ENCODE measurements around the gene KCTD1. TPM values are rescaled to one million over a fixed set of nuclear protein-coding genes. Genes with fewer than 3 reads are reported as not detected.
"Not testable (repeated sequence)": the region's sequence is repeated elsewhere in the genome, so short reads cannot be mapped to it uniquely, and the experiment has no call there.

KCTD1 gene
- total RNA-seq, 1 donor: 18.6 TPM

DNA sequence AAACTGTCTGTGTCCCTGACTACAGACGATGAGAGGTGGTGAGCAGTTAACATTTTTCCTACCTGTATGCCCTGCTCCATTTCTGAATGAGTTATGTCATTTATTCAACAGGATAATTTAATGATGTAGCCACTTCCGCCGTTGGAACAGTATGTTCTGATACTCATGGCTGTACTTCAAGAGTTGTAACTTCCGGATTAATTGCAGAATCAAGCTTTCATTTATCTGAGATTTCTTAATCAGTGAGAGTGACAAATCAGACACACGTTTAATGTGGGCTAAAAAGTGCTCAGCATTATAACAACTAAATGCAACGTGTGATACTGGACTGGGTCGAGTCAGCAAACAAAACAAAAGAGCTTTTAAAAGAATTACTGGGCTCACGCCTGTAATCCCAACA lies 107.7 kb downstream of the KCTD1 start:
- DNase-seq (ENCODE audit: low read depth): peak; percentile 4

DNA sequence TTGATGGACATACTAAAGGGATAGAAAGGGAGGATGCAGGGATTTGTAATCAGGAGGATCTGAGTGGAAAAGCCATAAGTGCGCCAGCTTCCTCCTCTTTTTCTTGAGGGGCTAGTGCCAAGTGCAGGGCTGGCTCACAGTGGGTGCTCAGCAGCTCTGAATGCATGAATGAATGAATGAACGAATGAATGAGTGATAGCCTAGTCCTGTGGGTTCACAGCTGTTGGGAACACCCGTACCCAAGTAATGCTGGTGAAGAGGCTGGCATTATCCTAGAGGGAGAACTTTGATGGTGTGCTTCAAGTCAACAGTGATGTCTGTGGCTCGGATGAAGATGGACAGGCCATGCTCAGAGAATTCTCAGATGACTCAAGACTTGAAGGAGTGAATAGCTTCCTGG lies 108.8 kb downstream of the KCTD1 start:
- DNase-seq (ENCODE audit: low read depth): no peak
- TF ChIP-seq, protein P1, sequence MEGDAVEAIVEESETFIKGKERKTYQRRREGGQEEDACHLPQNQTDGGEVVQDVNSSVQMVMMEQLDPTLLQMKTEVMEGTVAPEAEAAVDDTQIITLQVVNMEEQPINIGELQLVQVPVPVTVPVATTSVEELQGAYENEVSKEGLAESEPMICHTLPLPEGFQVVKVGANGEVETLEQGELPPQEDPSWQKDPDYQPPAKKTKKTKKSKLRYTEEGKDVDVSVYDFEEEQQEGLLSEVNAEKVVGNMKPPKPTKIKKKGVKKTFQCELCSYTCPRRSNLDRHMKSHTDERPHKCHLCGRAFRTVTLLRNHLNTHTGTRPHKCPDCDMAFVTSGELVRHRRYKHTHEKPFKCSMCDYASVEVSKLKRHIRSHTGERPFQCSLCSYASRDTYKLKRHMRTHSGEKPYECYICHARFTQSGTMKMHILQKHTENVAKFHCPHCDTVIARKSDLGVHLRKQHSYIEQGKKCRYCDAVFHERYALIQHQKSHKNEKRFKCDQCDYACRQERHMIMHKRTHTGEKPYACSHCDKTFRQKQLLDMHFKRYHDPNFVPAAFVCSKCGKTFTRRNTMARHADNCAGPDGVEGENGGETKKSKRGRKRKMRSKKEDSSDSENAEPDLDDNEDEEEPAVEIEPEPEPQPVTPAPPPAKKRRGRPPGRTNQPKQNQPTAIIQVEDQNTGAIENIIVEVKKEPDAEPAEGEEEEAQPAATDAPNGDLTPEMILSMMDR (IDR thresholded peaks at IDR 0.05; ENCODE audit: insufficient read depth, low read depth, low read length): no peak
- no peak overlapping the region for H3K4me3 ChIP-seq (ENCODE audit: low read depth, low read length)

More for the DNA sequence above, 107.7 kb downstream of the KCTD1 start:
- TF ChIP-seq, protein P1 (IDR thresholded peaks at IDR 0.05; ENCODE audit: insufficient read depth, low read depth, low read length): no peak
- H3K4me3 ChIP-seq (ENCODE audit: low read depth, low read length): no peak overlapping the region

DNA sequence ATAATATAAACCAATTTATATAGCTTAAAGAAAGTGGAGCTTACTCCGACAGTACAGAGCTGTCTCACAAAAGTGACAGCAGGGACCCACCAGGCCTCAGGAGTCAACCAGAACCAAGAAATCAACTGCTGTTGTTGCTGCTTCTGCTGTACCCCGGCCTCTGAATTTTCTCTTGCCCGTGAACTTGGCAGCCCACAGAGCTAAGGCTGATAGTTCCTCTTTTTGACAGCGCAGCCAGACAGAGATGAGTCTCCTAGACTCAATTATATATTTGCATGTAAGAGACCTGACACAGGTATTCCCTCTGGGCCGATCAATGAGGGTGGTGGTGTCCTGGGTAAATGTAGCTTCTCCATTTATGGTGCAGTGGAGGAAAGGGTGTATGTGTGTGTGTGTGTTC lies 109.4 kb downstream of the KCTD1 start:
- H3K4me3 ChIP-seq (ENCODE audit: low read depth, low read length): no peak overlapping the region
- no peak for DNase-seq (ENCODE audit: low read depth)
- TF ChIP-seq, protein P1 (IDR thresholded peaks at IDR 0.05; ENCODE audit: insufficient read depth, low read depth, low read length): no peak

DNA sequence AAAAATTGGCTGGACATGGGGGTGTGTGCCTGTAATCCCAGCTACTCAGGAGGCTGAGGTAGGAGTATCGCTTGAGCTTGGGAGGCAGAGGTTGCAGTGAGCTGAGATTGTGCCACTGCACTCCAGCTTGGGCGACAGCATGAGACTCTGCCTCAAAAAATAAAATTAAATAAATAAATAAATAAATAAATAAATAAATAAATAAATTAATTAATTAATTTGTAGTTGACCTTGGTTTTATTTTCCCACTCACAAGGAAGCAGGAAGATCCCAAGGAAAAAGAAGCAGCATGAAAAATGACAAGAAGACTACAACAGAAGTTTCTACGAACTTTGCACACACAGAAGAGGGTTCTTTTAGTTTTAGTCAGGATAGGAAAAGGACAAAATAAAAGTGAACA lies 110.7 kb downstream of the KCTD1 start:
- DNase-seq (ENCODE audit: low read depth); H3K4me3 ChIP-seq (ENCODE audit: low read depth, low read length): not testable (repeated sequence)

DNA sequence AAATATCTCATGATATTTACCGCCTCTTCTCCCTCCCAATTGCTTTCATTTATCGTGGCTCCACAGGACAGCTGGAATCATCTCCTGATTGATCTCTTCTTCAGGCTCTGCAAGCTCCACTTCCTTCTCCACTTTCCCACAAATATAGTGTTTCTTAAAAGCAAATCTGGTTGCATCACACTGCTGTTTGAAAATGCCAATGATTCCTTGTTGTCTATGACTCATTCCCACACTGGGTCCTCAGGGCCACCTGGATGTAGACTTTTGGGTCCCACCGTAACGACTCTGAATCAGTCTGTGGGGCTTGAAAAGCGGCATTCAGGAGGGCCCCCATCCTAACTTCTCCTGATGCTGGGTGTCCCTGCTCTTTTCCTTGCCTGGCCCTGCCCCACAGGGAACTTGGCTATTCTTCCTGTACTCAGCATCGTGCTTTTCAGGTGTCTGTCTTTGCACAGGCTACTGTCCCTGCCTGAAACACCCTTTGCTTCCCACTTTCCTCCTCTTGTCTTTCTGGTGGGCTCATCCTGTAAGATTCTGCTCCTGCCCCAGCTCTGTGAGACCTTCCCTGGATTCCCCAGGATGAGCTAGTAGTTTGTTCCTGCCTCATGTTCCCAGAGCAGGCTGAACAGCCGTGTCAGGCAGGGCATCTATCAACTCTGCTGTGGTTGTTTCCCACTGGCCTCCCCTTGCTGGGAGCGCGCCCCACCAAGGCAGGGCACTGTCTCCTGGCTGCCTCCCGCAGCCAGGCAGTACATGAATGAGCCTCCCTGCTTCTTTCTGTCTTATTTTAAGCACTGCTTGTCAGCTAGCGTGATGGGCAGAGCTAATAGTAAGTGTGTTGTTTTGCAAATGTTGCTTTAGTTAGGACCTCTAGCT lies 111.9 kb downstream of the KCTD1 start:
- no peak overlapping the region for H3K4me3 ChIP-seq (ENCODE audit: low read depth, low read length)
- peak; percentile 86 for DNase-seq (ENCODE audit: low read depth)
- TF ChIP-seq, protein P1 (IDR thresholded peaks at IDR 0.05; ENCODE audit: insufficient read depth, low read depth, low read length): no peak

DNA sequence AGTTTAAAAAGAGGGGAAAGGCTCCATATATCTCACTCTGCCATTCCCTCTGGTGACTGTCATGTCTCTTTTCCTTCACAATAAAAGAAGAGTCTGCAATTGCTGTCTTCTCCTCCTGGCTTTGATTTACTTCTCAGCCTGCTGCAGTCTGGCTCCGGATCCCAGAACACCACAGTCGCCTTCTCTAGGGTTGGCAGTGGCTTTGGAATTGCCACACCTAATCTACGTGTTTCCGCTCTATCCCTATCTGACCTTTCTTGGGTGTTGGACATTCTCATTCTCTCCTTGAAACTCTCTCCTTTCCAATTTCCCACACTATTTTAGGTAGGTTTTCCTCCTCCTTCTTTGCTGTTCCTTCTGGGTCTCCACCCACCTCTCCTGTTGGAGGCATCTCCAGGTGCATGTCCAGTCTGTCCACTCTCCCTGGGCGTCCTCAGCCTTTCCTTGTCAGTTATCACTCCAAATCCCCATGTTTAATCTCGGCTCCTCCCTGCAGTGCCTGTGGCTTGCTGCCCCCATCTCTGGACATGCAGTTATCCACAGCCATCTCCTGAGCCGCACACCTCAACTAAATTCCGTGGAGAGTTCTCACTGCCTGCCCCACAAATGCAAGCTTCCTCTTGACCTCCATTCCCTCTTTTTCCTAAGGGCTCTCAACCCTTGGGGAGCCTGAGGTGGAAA lies 112.8 kb downstream of the KCTD1 start:
- H3K4me3 ChIP-seq (ENCODE audit: low read depth, low read length): no peak overlapping the region
- no peak for DNase-seq (ENCODE audit: low read depth)
- TF ChIP-seq, protein P1 (IDR thresholded peaks at IDR 0.05; ENCODE audit: insufficient read depth, low read depth, low read length): no peak

DNA sequence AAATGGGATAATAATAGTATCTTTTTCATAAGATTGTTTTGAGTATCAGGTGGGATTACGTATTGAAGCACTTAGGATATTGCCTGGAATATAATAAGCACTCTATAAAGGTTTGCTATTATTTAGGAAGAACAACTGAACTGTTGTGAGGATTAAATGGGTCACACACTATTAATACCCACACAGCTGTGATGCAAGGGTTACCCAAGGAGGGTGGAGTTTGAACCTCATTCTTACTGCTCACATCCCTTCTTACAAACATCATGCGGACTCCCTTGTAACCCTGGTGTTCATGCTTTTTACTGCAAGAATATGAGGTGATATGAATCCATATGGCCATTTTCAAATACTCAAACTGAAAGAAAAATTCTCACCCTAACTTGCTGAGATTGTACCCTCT lies 113.5 kb downstream of the KCTD1 start:
- DNase-seq (ENCODE audit: low read depth): peak; percentile 7
- TF ChIP-seq, protein P1 (IDR thresholded peaks at IDR 0.05; ENCODE audit: insufficient read depth, low read depth, low read length): no peak
- no peak overlapping the region for H3K4me3 ChIP-seq (ENCODE audit: low read depth, low read length)

Measured in fibroblast of villous mesenchyme (primary cell).